ENCODE data around the gene N4BP2L1.

N4BP2L1 gene

DNA sequence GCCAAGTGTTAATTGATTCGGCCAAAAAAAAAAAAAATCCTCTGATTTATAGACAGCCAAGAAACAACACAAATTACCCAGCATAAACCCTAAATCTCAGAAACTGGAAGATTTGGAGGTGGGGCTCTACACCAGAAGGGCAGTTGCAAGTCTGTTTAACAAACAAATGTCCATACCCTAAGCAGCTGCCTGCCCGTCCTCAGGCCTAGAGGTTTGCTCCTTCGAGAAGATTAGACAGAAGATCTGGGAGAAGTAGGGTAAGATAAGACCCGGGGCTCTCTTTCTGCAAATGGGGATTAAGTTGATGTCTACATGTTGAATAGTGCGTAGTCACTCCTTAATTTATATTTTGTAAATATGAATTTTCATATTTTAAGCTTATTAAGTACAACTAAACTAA is 3.4 kb upstream of the N4BP2L1 start:
- DNase-seq (ENCODE audit: low spot score), result no peak

- no peak for DNase-seq (ENCODE audit: low spot score)
Observed at GRCh38 chr13:32430018-32430747, 2.3 kb upstream of the N4BP2L1 start.

DNA sequence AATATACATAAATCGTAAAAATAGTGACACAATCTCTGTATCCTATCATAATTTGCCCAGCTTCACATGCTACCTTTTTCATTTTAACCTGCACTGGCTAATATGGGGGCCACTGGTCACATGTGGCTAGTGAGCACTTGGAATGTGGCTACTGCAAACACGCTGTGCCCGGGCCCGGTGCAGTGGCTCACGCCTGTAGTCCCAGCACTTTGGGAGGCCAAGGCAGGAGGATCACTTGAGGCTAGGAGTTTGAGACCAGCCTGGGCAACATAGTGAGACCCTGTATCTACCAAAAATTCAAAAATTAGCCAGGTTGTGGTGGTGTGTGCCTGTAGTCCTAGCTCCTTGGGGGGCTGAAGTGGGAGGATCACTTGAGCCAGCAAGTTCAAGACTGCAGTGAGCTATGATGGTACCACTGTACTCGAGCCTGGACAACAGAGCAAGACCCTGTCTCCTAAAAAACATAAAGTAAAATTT is 1.5 kb upstream of the N4BP2L1 start:
- no peak for DNase-seq (ENCODE audit: low spot score)

- DNase-seq (ENCODE audit: low spot score), result no peak
Observed at GRCh38 chr13:32428581-32429432, 877 bp upstream of the N4BP2L1 start.

DNA sequence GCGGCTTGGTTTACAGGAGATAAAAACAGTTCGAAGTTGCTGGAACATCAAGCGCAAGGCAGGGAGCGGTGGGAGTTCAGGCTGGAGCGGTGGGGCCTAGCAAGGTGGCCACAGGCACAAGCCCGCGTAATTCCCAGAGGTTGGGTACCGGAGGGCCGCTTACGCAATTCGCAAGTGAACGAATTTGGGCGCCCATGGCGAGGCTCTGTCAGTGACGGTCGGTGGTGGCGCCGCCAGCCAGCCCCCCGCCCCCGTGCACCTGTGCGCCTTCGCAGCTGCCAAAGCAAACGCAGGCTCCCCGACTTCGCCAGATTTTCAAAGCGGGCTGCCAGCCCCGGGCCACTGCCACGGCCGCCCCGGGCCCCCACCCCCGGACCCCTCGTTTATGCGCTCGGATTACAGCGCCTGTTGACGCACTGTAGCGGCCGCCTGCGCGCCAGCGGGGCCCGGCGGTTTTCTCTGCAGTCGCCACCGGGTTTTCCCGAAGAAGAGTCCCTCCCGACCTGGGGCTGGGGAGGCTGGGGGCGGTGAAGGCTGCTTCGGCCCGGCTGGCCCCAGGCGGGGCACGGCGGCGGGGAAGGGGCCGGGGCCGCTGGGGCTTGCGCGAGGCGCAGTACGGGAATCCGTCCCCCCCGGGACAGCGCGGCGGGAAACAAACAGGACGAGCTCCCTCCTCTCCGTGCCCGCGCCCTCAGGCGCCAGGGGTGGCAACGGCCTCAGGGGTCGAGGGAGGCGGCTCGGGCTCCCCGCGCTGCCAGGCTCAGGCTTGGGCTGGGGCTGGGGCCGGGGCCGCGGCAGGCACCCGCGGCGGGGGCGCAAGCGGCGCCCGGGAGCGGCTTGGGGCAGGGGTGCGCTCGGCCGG is 709 bp downstream of the N4BP2L1 start:
- DNase-seq (ENCODE audit: low spot score), result peak; percentile 37

DNA sequence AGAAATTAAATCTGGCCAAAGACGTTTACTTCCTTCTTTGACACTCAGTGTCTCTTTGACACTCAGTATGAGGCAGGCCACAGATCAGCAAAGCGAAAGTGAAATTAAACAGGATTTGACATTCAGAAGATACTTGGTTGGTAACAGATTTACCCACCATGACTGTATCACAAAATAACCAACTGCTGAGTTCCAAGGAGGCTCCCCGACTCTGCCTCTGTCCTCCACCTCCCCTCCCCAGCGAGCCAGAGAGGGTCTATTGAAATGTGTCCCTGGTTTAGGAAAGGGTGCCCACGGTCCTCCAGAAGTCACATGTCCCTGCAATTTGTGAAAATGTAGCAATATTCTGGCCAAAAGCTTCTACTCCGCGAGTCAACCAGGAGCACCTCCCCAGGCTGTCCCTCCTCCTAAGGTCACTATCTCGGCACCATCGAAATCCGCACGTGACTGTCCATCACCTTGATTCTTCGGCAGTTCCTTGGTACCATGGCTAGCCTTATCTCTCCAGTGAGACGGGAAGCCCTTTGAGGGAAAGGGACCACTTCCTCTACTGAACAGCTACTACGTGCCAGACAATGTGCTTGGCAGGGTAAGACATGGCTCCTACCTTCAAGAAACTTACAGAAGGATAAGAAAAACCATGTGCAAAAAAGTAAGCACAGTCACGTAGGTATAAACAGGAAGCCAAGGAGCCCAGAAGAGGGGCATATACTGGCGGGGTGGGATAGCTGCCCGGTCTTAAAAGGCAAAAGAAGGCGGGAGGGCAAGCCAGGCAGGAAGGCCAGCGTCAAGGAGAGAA is 1.5 kb downstream of the N4BP2L1 start:
- DNase-seq (ENCODE audit: low spot score), result peak; percentile 41

- no peak for DNase-seq (ENCODE audit: low spot score)
Observed at GRCh38 chr13:32425158-32425557, 2.8 kb downstream of the N4BP2L1 start.

GRCh38 chr13:32423592-32423991 is 4.3 kb downstream of the N4BP2L1 start:
- DNase-seq (ENCODE audit: low spot score), result no peak

GRCh38 chr13:32419862-32420261 is 8.1 kb downstream of the N4BP2L1 start:
- DNase-seq (ENCODE audit: low spot score), result no peak

DNA sequence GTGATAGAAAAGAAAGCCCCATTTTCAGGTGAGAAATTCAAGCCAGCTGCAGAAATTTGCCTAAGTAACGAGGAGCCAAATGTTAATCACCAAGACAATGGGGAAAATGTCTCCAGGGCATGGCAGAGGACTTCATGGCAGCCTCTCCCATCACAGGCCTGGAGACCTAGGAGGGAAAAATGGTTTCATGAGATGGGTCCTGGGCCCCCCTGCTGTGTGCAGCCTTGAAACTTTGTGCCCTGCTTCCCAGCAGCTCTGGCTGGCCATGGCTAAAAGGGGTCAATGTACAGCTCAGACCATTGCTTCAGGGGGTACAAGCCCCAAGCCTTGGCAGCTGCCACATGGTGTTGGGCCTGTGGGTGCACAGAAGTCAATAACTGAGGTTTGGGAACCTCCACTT is 9.9 kb downstream of the N4BP2L1 start:
- DNase-seq (ENCODE audit: low spot score), result no peak

GRCh38 chr13:32415019-32415418 is 12.9 kb downstream of the N4BP2L1 start:
- DNase-seq (ENCODE audit: low spot score), result no peak

DNA sequence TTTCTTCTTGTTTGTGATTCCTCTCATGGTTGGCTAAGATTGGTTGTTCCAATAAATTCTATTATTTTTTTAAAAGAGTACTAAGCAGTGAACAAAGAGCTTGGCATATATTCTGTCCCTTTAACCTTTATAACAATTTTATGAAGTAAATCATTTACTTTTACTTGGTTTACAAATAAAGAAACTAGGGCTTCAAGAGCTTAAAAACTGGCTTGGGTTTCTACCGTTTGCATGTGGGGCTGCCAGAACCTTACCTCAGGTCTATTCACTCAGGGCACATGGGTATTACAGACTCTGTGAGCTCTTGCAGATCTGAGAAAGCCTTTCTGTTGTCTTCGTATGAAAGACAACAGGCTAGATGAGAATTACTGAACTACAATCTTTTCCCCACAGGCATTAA is 13.3 kb downstream of the N4BP2L1 start:
- no peak for DNase-seq (ENCODE audit: low spot score)

- DNase-seq (ENCODE audit: low spot score), result no peak
Observed at GRCh38 chr13:32413284-32413683, 14.6 kb downstream of the N4BP2L1 start.

GRCh38 chr13:32409561-32410421 is 18.1 kb downstream of the N4BP2L1 start:
- peak; percentile 57 for DNase-seq (ENCODE audit: low spot score)

- DNase-seq (ENCODE audit: low spot score), result no peak
Observed at GRCh38 chr13:32409001-32409313, 19.0 kb downstream of the N4BP2L1 start.

DNA sequence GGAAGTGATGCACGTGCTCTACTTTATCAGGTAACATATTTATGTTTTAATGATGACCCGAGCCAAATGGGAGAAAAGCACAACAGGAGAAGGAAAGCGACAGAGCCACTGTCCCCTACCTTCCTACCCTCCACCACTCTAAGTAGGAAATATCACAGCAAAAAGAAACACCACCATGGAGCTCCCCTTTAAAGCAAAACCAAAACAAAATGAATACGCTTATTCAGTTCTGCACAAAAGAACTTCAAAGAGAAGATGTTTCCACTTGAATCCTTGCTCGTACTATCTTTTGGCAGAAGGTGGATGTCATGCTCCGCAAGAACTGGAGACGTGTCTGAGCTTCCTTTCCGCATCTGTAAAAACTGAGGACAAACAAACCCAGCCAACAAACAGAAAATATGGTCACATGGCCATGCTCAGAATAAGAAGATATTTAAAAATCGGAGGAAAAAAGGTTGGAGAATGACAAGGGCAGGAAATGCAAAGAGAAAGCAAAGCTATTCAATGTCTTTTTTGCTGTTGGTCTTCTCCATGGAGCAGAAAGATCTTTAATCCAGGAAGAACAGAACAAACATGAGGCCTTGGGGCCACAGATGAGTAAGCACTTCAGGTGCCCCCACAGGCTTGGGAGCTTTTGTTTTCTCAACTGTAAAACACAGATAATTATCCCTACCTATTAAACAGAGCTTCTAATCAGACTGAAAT is 19.5 kb downstream of the N4BP2L1 start:
- DNase-seq (ENCODE audit: low spot score), result no peak

- DNase-seq (ENCODE audit: low spot score), result no peak
Observed at GRCh38 chr13:32407854-32408253, 20.1 kb downstream of the N4BP2L1 start.

- DNase-seq (ENCODE audit: low spot score), result no peak
Observed at GRCh38 chr13:32403108-32403507, 24.8 kb downstream of the N4BP2L1 start.

GRCh38 chr13:32391101-32391619 is 36.8 kb downstream of the N4BP2L1 start:
- no peak for DNase-seq (ENCODE audit: low spot score)

DNA sequence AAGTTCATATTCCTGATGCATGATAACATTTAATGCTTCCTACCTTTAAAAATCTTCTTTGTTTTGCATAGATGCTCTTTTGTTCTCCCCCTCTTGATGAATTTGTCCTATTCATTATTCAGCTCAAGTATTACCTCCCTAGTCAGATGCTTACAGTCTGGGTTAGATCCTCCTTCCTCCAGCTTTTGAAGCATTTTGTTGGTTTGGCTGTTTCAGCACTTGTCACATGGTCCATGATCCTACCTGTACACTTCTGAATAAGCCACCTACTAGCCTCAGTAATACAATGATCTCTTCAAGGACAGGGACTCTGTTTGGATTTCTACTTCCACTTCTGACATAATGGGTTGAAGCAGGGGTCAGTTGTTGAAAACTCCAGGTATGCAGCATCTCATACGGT is 37.4 kb downstream of the N4BP2L1 start:
- DNase-seq (ENCODE audit: low spot score), result no peak
